MM.1S (cell line): ENCODE data around the gene CENPU.

Source experiments
- DNase-seq: peaks from one replicate; pipeline ENCODE4 v3.0.0-alpha.2; 2015
- H2AFZ ChIP-seq: fragments of 300-600 bp; sonication (generic); 2 replicates; pipeline ENCODE4 v1.6.0; 2016; ENCODE audit warnings: antibody characterized with exemption, low read length
- H3F3A ChIP-seq: fragments of 300-600 bp; sonication (generic); 2 replicates; pipeline ENCODE4 v1.6.1; 2016; ENCODE audit warnings: mild to moderate bottlenecking, antibody characterized with exemption, low read length, moderate library complexity, mixed read lengths; ENCODE audit not compliant: insufficient read depth
- H3K27ac ChIP-seq: fragments of 300-600 bp; sonication (generic); 2 replicates; pipeline ENCODE4 v1.5.1; 2016; ENCODE audit warnings: mild to moderate bottlenecking, low read length
- H3K27me3 ChIP-seq: fragments of 300-600 bp; sonication (generic); replicated peaks from 2 replicates; pipeline ENCODE4 v1.6.0; 2016; ENCODE audit warnings: low read length; ENCODE audit not compliant: insufficient read depth
- H3K36me3 ChIP-seq: fragments of 300-600 bp; sonication (generic); replicated peaks from 2 replicates; pipeline ENCODE4 v1.6.1; 2016; ENCODE audit warnings: mild to moderate bottlenecking, low read length, mixed read lengths; ENCODE audit not compliant: insufficient read depth
- H3K4me1 ChIP-seq: fragments of 300-600 bp; sonication (generic); 2 replicates; pipeline ENCODE4 v1.6.1; 2016; ENCODE audit warnings: low read length, mixed read lengths
- H3K4me2 ChIP-seq: fragments of 300-600 bp; sonication (generic); 2 replicates; pipeline ENCODE4 v1.6.0; 2016; ENCODE audit warnings: low read depth, low read length
- H3K4me3 ChIP-seq: fragments of 300-600 bp; sonication (generic); 2 replicates; pipeline ENCODE4 v1.5.1; 2016; ENCODE audit warnings: low read length, mixed read lengths
- H3K79me2 ChIP-seq: fragments of 300-600 bp; sonication (generic); 2 replicates; pipeline ENCODE4 v1.6.1; 2016; ENCODE audit warnings: mixed run types, low read length, mixed read lengths
- H3K9ac ChIP-seq: fragments of 300-600 bp; sonication (generic); 2 replicates; pipeline ENCODE4 v1.6.1; 2016; ENCODE audit warnings: low read length, mixed read lengths
- H3K9me2 ChIP-seq: fragments of 300-600 bp; sonication (generic); replicated peaks from 2 replicates; pipeline ENCODE4 v1.6.1; 2016; ENCODE audit warnings: mild to moderate bottlenecking, low read length, mixed read lengths; ENCODE audit not compliant: insufficient read depth
- H3K9me3 ChIP-seq: fragments of 300-600 bp; sonication (generic); replicated peaks from 2 replicates; pipeline ENCODE4 v1.6.1; 2016; ENCODE audit warnings: mild to moderate bottlenecking, low read length, mixed read lengths; ENCODE audit not compliant: insufficient read depth
- H4K20me1 ChIP-seq: fragments of 300-600 bp; sonication (generic); 2 replicates; pipeline ENCODE4 v1.6.1; 2016; ENCODE audit warnings: mild to moderate bottlenecking, low read length, moderate library complexity, mixed read lengths; ENCODE audit not compliant: insufficient read depth
- CTCF ChIP-seq: fragments of 300-600 bp; sonication (generic); IDR thresholded peaks from 2 replicates; pipeline ENCODE4 v1.5.1; 2016; ENCODE audit warnings: antibody characterized with exemption, low read length, mixed read lengths
- EZH2 ChIP-seq: fragments of 300-600 bp; sonication (generic); optimal IDR thresholded peaks from 2 replicates; pipeline ENCODE3; 2017; ENCODE audit warnings: low read depth, mild to moderate bottlenecking, antibody characterized with exemption, low read length, mixed read lengths
- EZH2phosphoT487 ChIP-seq: fragments of 300-600 bp; sonication (generic); IDR thresholded peaks from 2 replicates; pipeline ENCODE4 v1.6.1; 2018; ENCODE audit warnings: antibody characterized with exemption, low read length

The CENPU gene

DNA sequence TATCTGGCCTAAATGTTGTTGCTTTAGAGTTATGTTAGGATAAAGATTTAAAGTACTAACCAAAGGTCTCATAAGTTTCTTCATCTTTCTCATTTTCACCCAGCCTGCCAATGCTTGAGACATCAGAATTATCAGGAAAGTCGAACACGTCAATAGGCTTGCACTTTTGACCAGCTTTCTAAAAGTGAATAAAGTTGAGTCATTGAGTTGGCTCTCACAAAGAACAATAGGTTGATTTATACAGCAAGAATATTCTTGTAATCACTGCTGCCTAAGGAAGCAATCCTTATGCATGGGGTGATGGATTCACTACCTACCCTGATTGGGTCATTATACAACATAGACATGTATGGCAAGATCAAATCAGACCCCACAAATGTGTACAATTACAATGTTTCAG, 5.0 kb downstream of the CENPU start:
- Histone ChIP-seq H4K20me1 (no peaks in the 10 kb centered on the region), H2AFZ (no peak overlapping the region), H3K9me3 (no peaks in the 10 kb centered on the region), H3K27me3 (no peaks in the 10 kb centered on the region), H3F3A (peaks cover 11% of the 10 kb centered on the region; the same call in 1 of the 2 replicates), H3K79me2 (peaks cover 99% of the 10 kb centered on the region), H3K36me3 (peaks cover 13% of the 10 kb centered on the region; the same call in 1 of the 2 replicates), H3K4me3 (no peak overlapping the region), H3K9me2 (no peaks in the 10 kb centered on the region), H3K27ac (no peak overlapping the region), H3K4me2 (no peak overlapping the region), H3K9ac (no peak overlapping the region), H3K4me1 (peaks cover 17% of the 10 kb centered on the region; the same call in 1 of the 2 replicates)
- no peak for DNase-seq
- TF ChIP-seq EZH2phosphoT487 (no peak), EZH2 (no peak), CTCF (no peak)

DNA sequence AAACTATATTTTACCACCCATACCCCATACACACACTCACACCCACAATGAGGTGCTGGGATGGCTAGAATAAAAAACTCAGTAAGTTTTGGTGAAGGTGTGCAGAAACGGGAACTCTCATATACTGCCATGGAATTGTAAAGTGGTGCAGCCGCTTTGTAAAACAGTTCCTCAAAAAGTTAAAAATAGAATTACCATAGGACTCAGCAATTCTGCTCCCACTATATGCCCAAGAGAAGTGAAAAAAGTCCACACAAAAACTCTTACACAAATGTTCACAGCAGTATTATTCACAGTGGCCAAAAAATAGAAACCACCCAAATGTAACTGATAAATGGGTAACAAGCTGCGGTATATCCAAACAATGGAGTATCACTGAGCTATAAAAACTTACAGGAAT, 6.5 kb downstream of the CENPU start:
- TF ChIP-seq EZH2, result no peak
- no peak for TF ChIP-seq CTCF
- no peak for TF ChIP-seq EZH2phosphoT487
- peaks cover 13% of the 10 kb centered on the region; the same call in 1 of the 2 replicates for H3K36me3 ChIP-seq

GRCh38 chr4:184722798-184723197, 11.1 kb downstream of the CENPU start:
- TF ChIP-seq CTCF, result peak; percentile 16; the same call in 1 of the 2 replicates
- no peak for TF ChIP-seq EZH2phosphoT487
- no peak for TF ChIP-seq EZH2
- H3K27ac ChIP-seq, result no peak overlapping the region
- H3K9me2 ChIP-seq, result no peaks in the 10 kb centered on the region
- no peaks in the 10 kb centered on the region for H3F3A ChIP-seq
- no peaks in the 10 kb centered on the region for H3K27me3 ChIP-seq
- no peaks in the 10 kb centered on the region for H3K9me3 ChIP-seq
- no peak overlapping the region for H3K9ac ChIP-seq
- no peaks in the 10 kb centered on the region for H3K4me1 ChIP-seq
- no peak overlapping the region for H3K4me3 ChIP-seq
- H4K20me1 ChIP-seq, result no peaks in the 10 kb centered on the region
- H3K36me3 ChIP-seq, result no peaks in the 10 kb centered on the region; the same call in 1 of the 2 replicates
- peaks cover 94% of the 10 kb centered on the region for H3K79me2 ChIP-seq
- no peak overlapping the region for H3K4me2 ChIP-seq
- no peak overlapping the region for H2AFZ ChIP-seq
- DNase-seq, result no peak

More for the DNA sequence above, 6.5 kb downstream of the CENPU start:
- no peak overlapping the region for H3K27ac ChIP-seq
- H3K9me3 ChIP-seq, result no peaks in the 10 kb centered on the region
- H3F3A ChIP-seq, result 0 out of 2 replicates have a peak, but pooled peaks cover under 1% of the 10 kb centered on the region
- H3K4me2 ChIP-seq, result no peak overlapping the region
- H3K79me2 ChIP-seq, result peaks cover 95% of the 10 kb centered on the region
- no peaks in the 10 kb centered on the region for H3K9me2 ChIP-seq
- DNase-seq, result no peak
- H3K4me1 ChIP-seq, result peaks cover 17% of the 10 kb centered on the region; the same call in 1 of the 2 replicates
- H2AFZ ChIP-seq, result no peak overlapping the region
- H4K20me1 ChIP-seq, result no peaks in the 10 kb centered on the region
- H3K9ac ChIP-seq, result no peak overlapping the region
- H3K4me3 ChIP-seq, result no peak overlapping the region
- H3K27me3 ChIP-seq, result no peaks in the 10 kb centered on the region
